OCI-LY3 (cell line): ENCODE measurements around the gene ASIC3.

Experiments used
- H2AFZ ChIP-seq: fragments of 200-600, 300-600 bp; shearing (Covaris generic); 2 replicates; pipeline ENCODE4 v1.6.0; 2014; ENCODE audit warnings: antibody characterized with exemption, low read depth, low read length
- H3K27ac ChIP-seq: fragments of 200-600, 300-600 bp; sonication (generic); 2 replicates; pipeline ENCODE4 v1.5.1; 2014; ENCODE audit warnings: mild to moderate bottlenecking, low read length, moderate library complexity, mixed read lengths
- H3K27me3 ChIP-seq: fragments of 200-600, 300-600 bp; sonication (generic); 2 replicates; pipeline ENCODE4 v1.6.1; 2014; ENCODE audit warnings: low read depth, low read length, mixed read lengths
- H3K36me3 ChIP-seq: fragments of 200-600, 300-600 bp; sonication (generic); replicated peaks from 2 replicates; pipeline ENCODE3; 2014; ENCODE audit warnings: low read depth, low read length, mixed read lengths
- H3K4me1 ChIP-seq: fragments of 300-600, 200-600 bp; sonication (generic); 2 replicates; pipeline ENCODE4 v1.6.1; 2014; ENCODE audit warnings: low read length, mixed read lengths
- H3K4me2 ChIP-seq: fragments of 200-600, 300-600 bp; sonication (generic); 2 replicates; pipeline ENCODE4 v1.6.1; 2014; ENCODE audit warnings: low read length, mixed read lengths
- H3K4me3 ChIP-seq: fragments of 300-600, 200-600 bp; sonication (generic); 2 replicates; pipeline ENCODE4 v1.5.1; 2014; ENCODE audit warnings: antibody characterized with exemption, mild to moderate bottlenecking, low read length, moderate library complexity
- H3K79me2 ChIP-seq: fragments of 300-600, 200-600 bp; shearing (Covaris generic); 2 replicates; pipeline ENCODE4 v1.6.1; 2014; ENCODE audit warnings: mild to moderate bottlenecking, low read length, mixed read lengths
- H3K9ac ChIP-seq: fragments of 300-600, 200-600 bp; shearing (Covaris generic); 2 replicates; pipeline ENCODE4 v1.6.0; 2014; ENCODE audit warnings: mild to moderate bottlenecking, low read length, moderate library complexity
- H3K9me3 ChIP-seq: fragments of 200-600, 300-600 bp; shearing (Covaris generic); 2 replicates; pipeline ENCODE4 v1.6.1; 2014; ENCODE audit warnings: low read length, mixed read lengths; ENCODE audit not compliant: insufficient read depth
- H4K20me1 ChIP-seq: fragments of 200-600, 300-600 bp; sonication (generic); 2 replicates; pipeline ENCODE4 v1.6.1; 2016; ENCODE audit warnings: low read length, mixed read lengths; ENCODE audit not compliant: insufficient read depth
- CTCF ChIP-seq: fragments of 200-600, 300-600 bp; sonication (generic); IDR thresholded peaks from 2 replicates; pipeline ENCODE4 v1.5.1; 2014; ENCODE audit warnings: antibody characterized with exemption, low read length, low read depth
- EZH2phosphoT487 ChIP-seq: fragments of 200-600 bp; shearing (Covaris generic); IDR thresholded peaks from 2 replicates; pipeline ENCODE4 v1.6.1; 2018; ENCODE audit warnings: antibody characterized with exemption, mixed run types, low read depth

ASIC3 gene

GRCh38 chr7:151094675-151095074, 46.3 kb downstream of the ASIC3 start:
- TF ChIP-seq CTCF: no peak
- TF ChIP-seq EZH2phosphoT487: no peak
- H3K9ac ChIP-seq: no peak overlapping the region
- H3K9me3 ChIP-seq: no peaks in the 10 kb centered on the region
- peaks cover 51% of the 10 kb centered on the region for H4K20me1 ChIP-seq
- H3K4me1 ChIP-seq: no peaks in the 10 kb centered on the region
- H3K4me2 ChIP-seq: no peak overlapping the region
- peaks cover 5% of the 10 kb centered on the region for H3K36me3 ChIP-seq
- no peak overlapping the region for H3K27ac ChIP-seq
- H3K4me3 ChIP-seq: no peak overlapping the region
- no peaks in the 10 kb centered on the region for H3K27me3 ChIP-seq
- peaks cover 85% of the 10 kb centered on the region for H3K79me2 ChIP-seq
- H2AFZ ChIP-seq: no peak overlapping the region

DNA sequence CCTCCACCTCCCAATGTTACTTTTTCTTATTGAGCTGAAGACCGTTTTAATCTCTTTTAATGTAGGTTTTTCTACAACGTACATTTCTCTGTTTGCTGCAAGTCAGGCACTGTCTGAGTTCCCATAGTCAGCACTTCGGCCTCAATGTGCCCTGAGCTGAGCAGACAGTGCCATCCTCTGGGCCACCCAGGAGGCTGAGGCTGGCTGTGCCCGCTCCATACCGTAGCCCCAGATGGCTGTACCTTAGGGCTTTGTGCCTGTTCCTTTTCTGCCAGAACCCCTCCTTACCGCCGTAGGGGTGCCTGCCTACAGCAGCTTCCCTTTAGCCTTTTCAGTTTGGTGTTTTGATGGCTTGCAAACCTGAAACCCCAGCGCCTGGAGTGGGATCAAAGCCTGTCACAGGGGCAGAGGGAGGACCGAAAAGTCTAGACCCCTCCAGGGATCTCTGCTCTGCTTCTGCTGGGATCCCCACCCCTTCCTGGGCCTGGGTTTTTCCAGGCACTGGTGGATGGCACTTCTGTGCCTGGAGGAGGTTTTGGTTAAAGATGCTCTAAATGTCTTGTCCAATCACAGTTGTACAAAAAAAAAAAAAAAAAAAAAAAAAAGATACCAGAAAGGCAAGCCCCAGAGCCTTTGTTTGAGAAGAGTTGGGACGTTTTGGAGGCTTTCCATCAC, 46.9 kb downstream of the ASIC3 start:
- no peaks in the 10 kb centered on the region for H3K27me3 ChIP-seq
- H2AFZ ChIP-seq: no peak overlapping the region
- no peaks in the 10 kb centered on the region for H3K4me1 ChIP-seq
- H3K4me3 ChIP-seq: no peak overlapping the region
- no peak overlapping the region for H3K9ac ChIP-seq
- H3K9me3 ChIP-seq: no peaks in the 10 kb centered on the region
- no peak overlapping the region for H3K27ac ChIP-seq
- H3K36me3 ChIP-seq: peaks cover 5% of the 10 kb centered on the region
- peaks cover 56% of the 10 kb centered on the region for H4K20me1 ChIP-seq
- H3K4me2 ChIP-seq: no peak overlapping the region
- no peak for TF ChIP-seq CTCF
- no peak for TF ChIP-seq EZH2phosphoT487
- peaks cover 85% of the 10 kb centered on the region for H3K79me2 ChIP-seq

GRCh38 chr7:151095828-151096475, 47.6 kb downstream of the ASIC3 start:
- Histone ChIP-seq H3K9me3 (no peaks in the 10 kb centered on the region), H2AFZ (no peak overlapping the region), H3K27ac (no peak overlapping the region), H3K36me3 (peaks cover 5% of the 10 kb centered on the region), H3K4me2 (no peak overlapping the region), H4K20me1 (peaks cover 59% of the 10 kb centered on the region), H3K9ac (no peak overlapping the region), H3K79me2 (peaks cover 86% of the 10 kb centered on the region), H3K4me3 (no peak overlapping the region), H3K4me1 (no peaks in the 10 kb centered on the region), H3K27me3 (no peaks in the 10 kb centered on the region)
- no peak for TF ChIP-seq CTCF
- no peak for TF ChIP-seq EZH2phosphoT487

DNA sequence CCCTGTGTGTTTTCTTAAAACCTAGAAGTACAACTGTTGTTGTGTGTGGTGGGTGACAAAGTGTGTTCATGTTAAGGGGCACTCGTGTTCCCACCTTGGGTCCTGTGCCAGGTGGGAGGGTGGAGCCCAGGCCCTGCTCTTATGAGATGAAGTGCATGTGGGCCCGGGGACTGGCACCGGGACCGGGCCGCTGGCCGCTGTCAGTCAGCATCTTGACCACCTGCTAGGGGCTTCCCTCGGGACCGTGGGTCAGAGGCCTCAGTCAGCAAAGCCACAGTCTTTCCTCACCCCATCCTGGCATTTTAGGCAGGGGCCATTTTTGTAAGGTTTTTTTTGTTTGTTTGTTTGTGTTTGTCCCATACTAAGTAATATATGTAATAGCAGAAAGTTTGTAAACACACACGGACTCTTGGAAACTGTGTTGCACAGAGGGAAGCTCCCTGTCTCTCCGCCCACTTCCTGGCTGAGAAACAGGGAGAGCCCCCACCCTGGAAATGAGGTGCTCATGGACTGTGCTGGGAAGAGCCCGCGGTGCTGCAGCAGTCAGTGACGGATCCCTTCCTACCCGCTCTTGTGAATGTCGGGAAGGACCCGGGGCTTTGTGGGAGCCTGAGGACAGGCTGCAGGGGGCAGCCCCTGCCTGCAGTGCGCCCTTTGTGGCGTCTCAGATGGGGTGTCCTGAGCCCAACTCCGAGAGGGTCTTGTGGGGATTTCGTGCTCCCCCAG, 51.3 kb downstream of the ASIC3 start:
- Histone ChIP-seq H3K79me2 (peaks cover 67% of the 10 kb centered on the region), H3K9me3 (no peaks in the 10 kb centered on the region)

More for the DNA sequence above, 51.3 kb downstream of the ASIC3 start:
- H3K36me3 ChIP-seq: peaks cover 5% of the 10 kb centered on the region
- no peak overlapping the region for H3K4me2 ChIP-seq
- H3K4me1 ChIP-seq: no peaks in the 10 kb centered on the region
- TF ChIP-seq CTCF (no peak), EZH2phosphoT487 (no peak)
- H3K27me3 ChIP-seq: no peaks in the 10 kb centered on the region
- no peak overlapping the region for H3K27ac ChIP-seq
- H4K20me1 ChIP-seq: peaks cover 60% of the 10 kb centered on the region
- H3K9ac ChIP-seq: no peak overlapping the region
- no peak overlapping the region for H3K4me3 ChIP-seq
- no peak overlapping the region for H2AFZ ChIP-seq
